H9 (cell line): ENCODE data around the gene GLYR1. TPM values are rescaled to one million over a fixed set of nuclear protein-coding genes. Genes with fewer than 3 reads are reported as not detected.

Experiments used
- DNase-seq: peaks from one replicate; pipeline ENCODE4 v3.0.0-alpha.2; 2017
- H2AFZ ChIP-seq: one replicate; pipeline ENCODE4 v1.6.1; 2013; ENCODE audit warnings: mild to moderate bottlenecking, low read length, control low read depth, moderate library complexity
- H2AK5ac ChIP-seq: 2 replicates; pipeline ENCODE4 v1.6.1; 2013; ENCODE audit warnings: low read length, control low read depth, mixed read lengths; ENCODE audit not compliant: insufficient read length
- H2BK120ac ChIP-seq: one replicate; pipeline ENCODE4 v1.6.1; 2013; ENCODE audit warnings: low read depth, mild to moderate bottlenecking, low read length, control low read depth, inconsistent platforms; ENCODE audit not compliant: poor library complexity, severe bottlenecking
- H2BK12ac ChIP-seq: 2 replicates; pipeline ENCODE4 v1.6.1; 2013; ENCODE audit warnings: low read length, control low read depth, mixed read lengths, low read depth; ENCODE audit not compliant: insufficient read length
- H2BK15ac ChIP-seq: 2 replicates; pipeline ENCODE4 v1.6.1; 2013; ENCODE audit warnings: low read depth, low read length, control low read depth
- H2BK20ac ChIP-seq: one replicate; pipeline ENCODE4 v1.6.1; 2013; ENCODE audit warnings: low read depth, mild to moderate bottlenecking, low read length, control low read depth, inconsistent platforms; ENCODE audit not compliant: poor library complexity, severe bottlenecking
- H2BK5ac ChIP-seq: 2 replicates; pipeline ENCODE4 v1.6.1; 2013; ENCODE audit warnings: low read length, control low read depth, mixed read lengths; ENCODE audit not compliant: insufficient read length
- H3K14ac ChIP-seq: 2 replicates; pipeline ENCODE4 v1.6.1; 2013; ENCODE audit warnings: low read length, control low read depth; ENCODE audit not compliant: insufficient read depth
- H3K18ac ChIP-seq: 2 replicates; pipeline ENCODE4 v1.6.1; 2013; ENCODE audit warnings: low read depth, mild to moderate bottlenecking, mixed read lengths, low read length, control low read depth; ENCODE audit not compliant: insufficient read length
- H3K23ac ChIP-seq: 2 replicates; pipeline ENCODE4 v1.6.1; 2013; ENCODE audit warnings: low read length, control low read depth, mixed read lengths, low read depth; ENCODE audit not compliant: insufficient read length
- H3K23me2 ChIP-seq: 2 replicates; pipeline ENCODE4 v1.6.1; 2013; ENCODE audit warnings: low read depth, mild to moderate bottlenecking, mixed read lengths, low read length, control low read depth; ENCODE audit not compliant: insufficient read length, poor library complexity, severe bottlenecking
- H3K27ac ChIP-seq: 2 replicates; pipeline ENCODE4 v1.5.1; 2013; ENCODE audit warnings: low read length, control low read depth, mixed read lengths, low read depth; ENCODE audit not compliant: insufficient read length
- H3K27me3 ChIP-seq: 2 replicates; pipeline ENCODE4 v1.6.1; 2013; ENCODE audit warnings: low read length, control low read depth, inconsistent platforms; ENCODE audit not compliant: insufficient read depth
- H3K4ac ChIP-seq: 2 replicates; pipeline ENCODE4 v1.6.1; 2013; ENCODE audit warnings: low read depth, mild to moderate bottlenecking, control low read depth, inconsistent platforms, low read length, moderate library complexity
- H3K4me1 ChIP-seq: 2 replicates; pipeline ENCODE4 v1.6.1; 2013; ENCODE audit warnings: low read length, control low read depth, inconsistent platforms; ENCODE audit not compliant: insufficient read depth
- H3K4me2 ChIP-seq: 2 replicates; pipeline ENCODE4 v1.6.1; 2013; ENCODE audit warnings: low read length, control low read depth, mixed read lengths; ENCODE audit not compliant: insufficient read length, insufficient read depth
- H3K56ac ChIP-seq: 2 replicates; pipeline ENCODE4 v1.6.1; 2013; ENCODE audit warnings: low read depth, mild to moderate bottlenecking, mixed read lengths, low read length, control low read depth; ENCODE audit not compliant: insufficient read length
- H3K79me1 ChIP-seq: 2 replicates; pipeline ENCODE4 v1.6.1; 2013; ENCODE audit warnings: low read depth, mild to moderate bottlenecking, moderate library complexity, low read length, control low read depth, inconsistent platforms; ENCODE audit not compliant: insufficient read depth, poor library complexity, severe bottlenecking
- H3K79me2 ChIP-seq: 2 replicates; pipeline ENCODE4 v1.6.1; 2013; ENCODE audit warnings: low read length, control low read depth, inconsistent platforms; ENCODE audit not compliant: insufficient read depth
- H3K9ac ChIP-seq: 2 replicates; pipeline ENCODE4 v1.6.1; 2013; ENCODE audit warnings: low read length, control low read depth, mixed read lengths; ENCODE audit not compliant: insufficient read length; ENCODE audit errors: extremely low read depth
- H3K9me3 ChIP-seq: one replicate; pipeline ENCODE4 v1.6.1; 2013; ENCODE audit warnings: low read depth, low read length, inconsistent platforms; ENCODE audit not compliant: control insufficient read depth
- H3T11ph ChIP-seq: one replicate; pipeline ENCODE4 v1.6.1; 2013; ENCODE audit warnings: mild to moderate bottlenecking, low read length, control low read depth, inconsistent platforms
- H4K20me1 ChIP-seq: one replicate; pipeline ENCODE4 v1.6.1; 2013; ENCODE audit not compliant: control insufficient read depth, insufficient read length, insufficient read depth
- H4K5ac ChIP-seq: 2 replicates; pipeline ENCODE4 v1.6.1; 2013; ENCODE audit warnings: low read depth, mild to moderate bottlenecking, mixed read lengths, low read length, control low read depth; ENCODE audit not compliant: insufficient read length
- H4K8ac ChIP-seq: replicated peaks from 2 replicates; pipeline ENCODE4 v1.6.1; 2013; ENCODE audit warnings: low read length, control low read depth, mixed read lengths, low read depth; ENCODE audit not compliant: insufficient read length
- H4K91ac ChIP-seq: 2 replicates; pipeline ENCODE4 v1.6.1; 2013; ENCODE audit warnings: low read depth, mild to moderate bottlenecking, moderate library complexity, mixed read lengths, low read length, control low read depth; ENCODE audit not compliant: insufficient read length
- H3K27ac Mint-ChIP-seq, 3 experiments: 2 replicates in 2 of 3; 3 replicates in 1 of 3; pipeline ENCODE4 v1.8.0; 2020 to 2021; ENCODE audit warnings: mixed read lengths in 3 of 3, mild to moderate bottlenecking in 1 of 3, moderate library complexity in 1 of 3
- H3K27me3 Mint-ChIP-seq: 2 replicates; pipeline ENCODE4 v1.8.0; 2021; ENCODE audit warnings: low read depth, mild to moderate bottlenecking, moderate library complexity, mixed read lengths
- H3K36me3 Mint-ChIP-seq, 3 experiments: 2 replicates in 2 of 3; 3 replicates in 1 of 3; pipeline ENCODE4 v1.8.0; 2020 to 2021; ENCODE audit warnings: low read depth in 3 of 3, mixed read lengths in 3 of 3; ENCODE audit not compliant: insufficient read depth in 1 of 3
- H3K4me1 Mint-ChIP-seq, 2 experiments: 2 replicates each; pipeline ENCODE4 v1.8.0; 2020; ENCODE audit warnings: mixed read lengths in 2 of 2
- H3K4me3 Mint-ChIP-seq, 2 experiments: 2 replicates in 1 of 2; 3 replicates in 1 of 2; pipeline ENCODE4 v1.8.0; 2020 to 2021; ENCODE audit warnings: mild to moderate bottlenecking in 2 of 2, mixed read lengths in 2 of 2, moderate library complexity in 1 of 2
- H3K9me3 Mint-ChIP-seq, 2 experiments: 2 replicates in 1 of 2; 3 replicates in 1 of 2; pipeline ENCODE4 v1.8.0; 2020; ENCODE audit warnings: mild to moderate bottlenecking in 2 of 2, mixed read lengths in 2 of 2, moderate library complexity in 1 of 2
- WGBS: extraction: QIAGEN DNeasy Blood & Tissue Kit; methylation state at CpG from one replicate; pipeline ENCODE4 v1.1.7; 2013; ENCODE audit warnings: missing lambda C conversion rate, low lambda C conversion rate, mixed read lengths; ENCODE audit not compliant: insufficient read length; ENCODE audit errors: extremely low coverage; 5-methylcytosine and 5-hydroxymethylcytosine counted together
- total RNA-seq: library from RNA; stranded (reverse); gene quantifications from 2 replicates; pipeline ENCODE4 v1.2.1, GENCODE V29; 2021
- TF ChIP-seq, protein P1 (sequence below): fragments of 200-600 bp; sonication (generic); conservative IDR thresholded peaks from 3 replicates; pipeline ENCODE4 v1.8.0; 2021; ENCODE audit warnings: antibody characterized with exemption, mild to moderate bottlenecking

GLYR1 gene
- total RNA-seq, 1 experiment from 2014 or later: 114 TPM

DNA sequence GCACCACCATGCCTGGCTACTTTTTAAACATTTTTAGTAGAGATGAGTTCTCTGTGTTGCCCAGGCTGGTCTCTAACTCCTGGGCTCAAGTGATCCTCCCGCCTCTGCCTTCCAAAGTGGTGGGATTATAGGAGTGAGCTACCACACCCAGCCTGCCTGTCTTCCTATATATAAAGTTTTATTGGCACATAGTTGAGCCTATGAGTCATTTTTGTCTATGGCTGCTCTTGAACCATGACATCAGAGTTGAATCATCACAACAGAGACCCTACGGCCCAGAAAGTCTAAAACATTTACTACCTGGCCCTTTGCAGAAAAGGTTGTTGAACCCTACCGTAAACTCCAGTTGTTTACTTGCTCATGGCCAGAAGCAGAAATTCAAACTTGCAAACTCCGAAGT is 66.9 kb downstream of the GLYR1 start:
- no peak overlapping the region for H4K8ac ChIP-seq
- no peaks in the 10 kb centered on the region for H4K20me1 ChIP-seq
- no peak overlapping the region for H4K91ac ChIP-seq
- H3K14ac ChIP-seq: no peak overlapping the region
- no peak overlapping the region for H3K4ac ChIP-seq
- TF ChIP-seq, protein P1, sequence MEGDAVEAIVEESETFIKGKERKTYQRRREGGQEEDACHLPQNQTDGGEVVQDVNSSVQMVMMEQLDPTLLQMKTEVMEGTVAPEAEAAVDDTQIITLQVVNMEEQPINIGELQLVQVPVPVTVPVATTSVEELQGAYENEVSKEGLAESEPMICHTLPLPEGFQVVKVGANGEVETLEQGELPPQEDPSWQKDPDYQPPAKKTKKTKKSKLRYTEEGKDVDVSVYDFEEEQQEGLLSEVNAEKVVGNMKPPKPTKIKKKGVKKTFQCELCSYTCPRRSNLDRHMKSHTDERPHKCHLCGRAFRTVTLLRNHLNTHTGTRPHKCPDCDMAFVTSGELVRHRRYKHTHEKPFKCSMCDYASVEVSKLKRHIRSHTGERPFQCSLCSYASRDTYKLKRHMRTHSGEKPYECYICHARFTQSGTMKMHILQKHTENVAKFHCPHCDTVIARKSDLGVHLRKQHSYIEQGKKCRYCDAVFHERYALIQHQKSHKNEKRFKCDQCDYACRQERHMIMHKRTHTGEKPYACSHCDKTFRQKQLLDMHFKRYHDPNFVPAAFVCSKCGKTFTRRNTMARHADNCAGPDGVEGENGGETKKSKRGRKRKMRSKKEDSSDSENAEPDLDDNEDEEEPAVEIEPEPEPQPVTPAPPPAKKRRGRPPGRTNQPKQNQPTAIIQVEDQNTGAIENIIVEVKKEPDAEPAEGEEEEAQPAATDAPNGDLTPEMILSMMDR: no peak
- H2AFZ ChIP-seq: no peak overlapping the region
- H3K9ac ChIP-seq: no peak overlapping the region
- no peaks in the 10 kb centered on the region for H3K79me1 ChIP-seq
- Mint-ChIP-seq H3K27me3 (no peaks in the 10 kb centered on the region; the same call in none of the 2 replicates), H3K27ac (no peak overlapping the region), H3K4me1 (peaks cover 0 to 5% of the 10 kb centered on the region in 2 experiments; a peak in 1 of 4 replicates), H3K4me3 (no peak overlapping the region), H3K9me3 (no peaks in the 10 kb centered on the region; a peak in 2 of 5 replicates), H3K36me3 (no peaks in the 10 kb centered on the region)
- H3K23me2 ChIP-seq: no peaks in the 10 kb centered on the region
- H2BK20ac ChIP-seq: no peak overlapping the region
- no peak overlapping the region for H3K18ac ChIP-seq
- H3K4me2 ChIP-seq: no peak overlapping the region
- H2BK120ac ChIP-seq: no peak overlapping the region
- no peaks in the 10 kb centered on the region for H3K9me3 ChIP-seq
- H3K27me3 ChIP-seq: no peaks in the 10 kb centered on the region; the same call in 1 of the 2 replicates
- no peak overlapping the region for H3K56ac ChIP-seq
- WGBS: no CpG with 5 or more reads among the region's 4 CpGs
- no peaks in the 10 kb centered on the region for H3K4me1 ChIP-seq
- H2BK12ac ChIP-seq: no peak overlapping the region
- H4K5ac ChIP-seq: no peak overlapping the region
- H3T11ph ChIP-seq: no peak overlapping the region
- no peak overlapping the region for H2BK15ac ChIP-seq
- H2AK5ac ChIP-seq: no peak overlapping the region
- no peak overlapping the region for H2BK5ac ChIP-seq
- no peak for DNase-seq
- H3K79me2 ChIP-seq: no peaks in the 10 kb centered on the region
- no peak overlapping the region for H3K23ac ChIP-seq
- H3K27ac ChIP-seq: no peak overlapping the region
